HG02798 (cell line): ENCODE data around the gene ABCB9.

Experiments
- ATAC-seq: cut with Tn5 transposase; IDR thresholded peaks from one replicate; pipeline ENCODE4 v1.9.1; 2021; ENCODE audit warnings: mild to moderate bottlenecking; ENCODE audit not compliant: unreplicated experiment, poor library complexity

ABCB9 gene

DNA sequence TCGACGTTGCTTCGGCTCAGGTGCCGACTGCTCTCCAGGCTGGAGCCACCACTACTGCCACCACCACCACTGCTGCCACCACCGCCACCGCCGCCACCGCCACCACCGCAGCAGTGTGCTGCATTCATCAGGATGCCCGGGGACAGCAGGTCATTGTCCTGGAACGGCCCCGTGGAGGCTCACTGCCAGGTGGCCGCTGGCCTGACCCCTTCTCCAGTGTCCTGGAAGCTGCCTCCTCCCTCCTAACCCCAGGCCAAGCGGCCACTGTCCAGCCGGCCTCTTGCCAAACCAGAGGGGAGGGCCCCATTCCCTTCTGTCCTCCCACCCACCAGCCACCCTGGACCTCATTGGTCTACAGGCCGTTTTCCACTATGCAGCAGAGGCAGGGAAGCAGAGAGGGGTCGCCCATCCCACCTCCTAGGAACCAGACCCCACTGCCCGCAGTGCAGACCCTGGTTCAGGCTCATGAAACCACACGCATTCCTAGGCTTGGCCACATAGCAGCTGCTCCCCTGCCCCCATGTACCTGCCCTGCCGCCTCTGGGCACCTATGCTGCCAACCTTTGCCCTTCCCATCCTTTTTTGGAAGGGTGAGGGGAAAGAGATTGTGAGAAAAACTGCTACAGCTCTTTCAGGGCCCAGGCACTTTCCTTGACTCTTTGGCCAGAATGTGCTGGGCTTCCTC is 29.4 kb upstream of the ABCB9 start:
- no peak for ATAC-seq

DNA sequence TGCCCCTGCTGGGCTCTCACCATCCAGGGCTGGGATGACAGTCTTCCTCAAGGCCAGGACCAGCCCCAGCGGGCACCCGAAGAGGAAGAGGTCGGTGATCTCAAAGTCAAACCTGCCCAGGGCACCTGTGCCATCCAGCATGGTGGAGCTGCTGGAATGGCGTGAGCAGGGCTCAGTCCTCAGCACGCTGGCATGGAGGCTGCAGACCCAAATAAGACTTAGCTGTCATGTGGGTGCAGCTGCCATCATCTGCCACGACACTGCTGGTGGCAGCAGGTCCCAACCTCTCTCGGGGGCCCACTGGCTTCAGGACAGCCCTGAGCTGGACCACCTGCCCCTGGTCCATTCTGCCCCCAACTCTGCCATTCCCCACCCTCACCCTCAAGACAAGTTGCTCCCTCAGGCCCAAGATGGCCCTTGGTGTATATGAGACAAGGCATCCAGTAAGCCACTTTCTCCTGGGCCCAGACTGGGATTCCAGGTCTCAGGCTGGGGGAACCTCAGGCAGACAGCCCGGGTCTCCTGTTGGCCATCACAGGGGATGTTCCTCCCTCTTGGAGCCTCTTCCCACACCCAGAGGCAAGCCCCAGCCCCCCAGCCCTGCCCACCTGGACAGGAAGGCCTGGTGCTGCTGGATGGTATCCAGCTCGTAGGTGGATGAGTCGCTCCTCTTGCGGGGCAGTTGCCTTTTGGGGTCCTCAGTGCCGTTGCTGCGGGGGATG is 28.7 kb upstream of the ABCB9 start:
- ATAC-seq = no peak

GRCh38 chr12:122994140-122994675 is 27.9 kb upstream of the ABCB9 start:
- no peak for ATAC-seq

- no peak for ATAC-seq
These were observed 26.1 kb upstream of the ABCB9 start for GRCh38 chr12:122992386-122992785.

DNA sequence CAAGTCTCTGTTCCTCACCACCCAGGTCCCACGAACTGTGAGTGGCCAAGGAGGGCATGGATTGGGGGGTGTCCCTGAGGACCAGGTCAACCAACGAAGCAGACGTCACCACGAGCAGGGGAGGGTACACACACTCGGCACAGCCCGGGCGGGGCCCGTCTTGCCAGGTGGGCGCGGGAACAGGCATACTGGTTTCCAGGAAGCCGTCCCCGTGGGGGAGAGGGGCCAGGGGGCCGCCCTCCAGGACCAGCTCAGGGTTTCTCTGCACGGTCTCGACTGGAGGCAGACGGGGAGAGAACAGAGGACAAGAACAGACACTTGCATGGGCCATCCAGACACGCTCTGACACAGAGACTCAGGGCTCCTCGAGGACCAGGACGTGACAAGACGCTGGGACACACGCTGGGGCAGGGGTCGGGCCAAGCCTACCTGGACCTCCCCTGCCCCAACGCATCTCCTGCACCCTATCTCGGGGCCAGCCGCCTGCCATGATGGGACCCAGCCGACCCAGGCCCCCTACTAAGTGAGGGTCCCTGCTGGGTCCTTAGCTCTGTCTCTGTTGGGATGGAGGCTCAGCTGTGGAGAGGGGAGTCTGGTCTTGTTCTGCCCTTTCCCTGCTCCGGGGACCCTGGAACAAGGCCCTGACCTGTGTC is 25.5 kb upstream of the ABCB9 start:
- ATAC-seq = no peak

GRCh38 chr12:122990961-122991622 is 24.8 kb upstream of the ABCB9 start:
- no peak for ATAC-seq

- no peak for ATAC-seq
These were observed 24.3 kb upstream of the ABCB9 start for GRCh38 chr12:122990561-122990960.

- no peak for ATAC-seq
These were observed 23.7 kb upstream of the ABCB9 start for GRCh38 chr12:122989874-122990419.

GRCh38 chr12:122989225-122989839 is 23.1 kb upstream of the ABCB9 start:
- ATAC-seq = no peak

- ATAC-seq = no peak
These were observed 22.4 kb upstream of the ABCB9 start for GRCh38 chr12:122988612-122989212.

- ATAC-seq = no peak
These were observed 21.8 kb upstream of the ABCB9 start for GRCh38 chr12:122988036-122988435.

DNA sequence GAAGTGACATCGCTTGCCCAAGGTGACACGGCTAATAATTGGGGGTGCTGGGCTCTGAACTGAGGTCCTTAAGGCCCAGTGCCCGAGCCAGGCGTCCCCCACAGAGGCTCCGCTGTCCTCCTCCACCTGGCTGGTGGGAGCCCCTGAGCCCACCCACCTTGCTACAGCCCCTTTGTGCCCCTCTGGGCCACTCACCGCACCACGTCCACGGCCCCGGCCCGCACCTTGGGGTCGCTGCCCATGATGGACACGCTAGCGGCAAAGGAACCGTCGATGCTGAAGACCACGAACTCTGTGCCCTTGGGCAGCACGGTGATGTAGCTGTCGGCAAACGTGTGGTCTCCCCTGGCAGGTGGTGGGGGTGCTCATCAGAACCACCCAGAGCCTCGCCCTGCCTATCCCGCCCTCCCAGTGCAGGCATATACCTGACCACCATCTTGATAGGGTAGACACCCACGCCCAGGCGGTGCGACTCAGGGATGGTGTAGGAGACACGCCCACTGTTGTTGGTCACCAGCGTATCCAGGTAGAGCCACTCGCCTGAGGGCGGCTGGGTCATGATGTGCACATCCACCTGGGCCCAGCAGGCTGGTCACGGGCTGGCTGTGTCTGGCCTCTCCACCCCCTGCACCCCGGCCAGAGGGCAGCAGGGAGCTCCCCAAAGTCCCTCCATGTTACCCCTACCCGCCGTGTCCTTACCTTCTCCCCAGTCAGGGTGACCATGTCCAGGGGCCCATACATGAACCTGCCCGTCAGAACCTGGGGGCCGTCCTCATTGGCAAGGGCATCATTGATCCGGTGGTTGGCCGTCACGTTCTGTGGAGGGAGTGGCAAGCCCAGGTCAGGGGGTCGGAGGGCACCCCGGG is 21.1 kb upstream of the ABCB9 start:
- no peak for ATAC-seq

- no peak for ATAC-seq
These were observed 20.1 kb upstream of the ABCB9 start for GRCh38 chr12:122986258-122986871.

GRCh38 chr12:122985338-122986257 is 19.3 kb upstream of the ABCB9 start:
- ATAC-seq = no peak

GRCh38 chr12:122984612-122985337 is 18.5 kb upstream of the ABCB9 start:
- ATAC-seq = no peak

DNA sequence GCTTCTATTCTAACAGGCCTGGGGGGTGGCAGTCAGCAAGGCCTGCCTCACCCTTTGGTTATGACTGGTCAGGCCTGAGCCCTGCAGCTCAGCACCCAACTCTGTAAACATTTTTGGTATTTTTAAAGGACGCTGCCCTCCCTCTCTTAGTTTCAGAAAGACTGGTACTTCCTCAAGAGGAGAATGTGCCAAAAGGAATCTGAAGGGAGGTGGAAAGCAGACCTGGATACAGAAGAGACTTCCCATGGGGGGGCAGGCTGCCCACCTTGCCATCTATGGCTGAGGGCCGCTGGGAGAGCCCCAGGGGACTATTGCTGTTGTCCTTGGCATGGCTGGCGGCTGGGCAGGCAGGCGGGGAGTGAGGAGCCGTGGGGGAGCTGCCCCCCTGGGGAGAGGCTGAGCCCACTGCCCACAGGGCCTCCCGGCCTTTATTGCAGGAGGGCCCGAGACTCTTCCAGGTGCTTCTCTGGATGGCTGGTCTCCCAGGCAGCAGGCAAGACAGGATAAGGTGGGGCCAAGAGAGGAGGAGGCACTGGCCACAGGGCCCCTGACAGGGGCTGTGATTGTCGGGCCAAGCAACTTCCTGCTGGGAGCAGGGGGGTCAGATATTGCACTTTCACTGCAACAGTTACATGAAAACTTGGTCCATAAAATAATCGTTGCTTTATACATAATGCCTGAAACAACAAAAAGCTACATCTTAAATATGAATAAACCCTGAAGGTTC is 17.7 kb upstream of the ABCB9 start:
- ATAC-seq = no peak
